ENCODE measurements around the gene NDUFB8.

The NDUFB8 gene

DNA sequence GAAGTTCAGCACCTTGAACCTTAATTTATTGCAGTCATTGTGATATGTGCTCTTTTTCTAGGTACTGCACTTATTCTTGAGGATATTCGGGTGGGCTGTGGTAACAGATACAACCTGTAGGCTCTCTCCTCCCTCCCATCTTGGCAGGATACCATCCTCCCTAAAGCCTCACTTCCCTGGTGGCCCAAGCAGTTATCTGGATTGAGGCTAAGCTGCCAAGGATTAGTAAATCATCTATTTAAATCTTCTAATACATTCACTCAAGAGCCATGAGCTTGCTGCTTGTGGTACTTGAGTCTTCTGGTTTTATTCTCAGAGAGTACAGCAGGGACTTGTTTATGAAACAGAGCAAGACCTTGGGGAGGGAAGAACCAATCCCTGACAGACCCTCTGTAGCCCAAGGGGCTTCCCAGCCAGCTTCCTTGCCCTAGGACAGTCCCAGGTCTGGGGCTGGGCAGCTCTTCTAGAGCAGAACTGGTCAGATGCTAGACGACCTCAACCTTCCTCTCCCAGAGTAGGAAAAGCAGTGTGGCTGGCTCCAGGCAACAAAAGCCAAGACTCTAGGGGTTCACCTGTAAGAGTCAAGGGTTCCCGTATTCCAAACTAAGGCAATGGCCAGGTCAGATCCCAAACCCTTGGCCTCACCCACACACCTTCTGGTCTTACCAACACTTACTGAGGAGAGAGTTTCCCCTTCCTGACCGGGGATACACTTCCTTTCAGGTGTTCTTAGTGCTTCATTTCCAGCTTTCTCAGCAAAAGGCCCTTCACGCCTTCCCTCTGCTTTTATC, 45.6 kb downstream of the NDUFB8 start:
- TF ChIP-seq, protein P1, sequence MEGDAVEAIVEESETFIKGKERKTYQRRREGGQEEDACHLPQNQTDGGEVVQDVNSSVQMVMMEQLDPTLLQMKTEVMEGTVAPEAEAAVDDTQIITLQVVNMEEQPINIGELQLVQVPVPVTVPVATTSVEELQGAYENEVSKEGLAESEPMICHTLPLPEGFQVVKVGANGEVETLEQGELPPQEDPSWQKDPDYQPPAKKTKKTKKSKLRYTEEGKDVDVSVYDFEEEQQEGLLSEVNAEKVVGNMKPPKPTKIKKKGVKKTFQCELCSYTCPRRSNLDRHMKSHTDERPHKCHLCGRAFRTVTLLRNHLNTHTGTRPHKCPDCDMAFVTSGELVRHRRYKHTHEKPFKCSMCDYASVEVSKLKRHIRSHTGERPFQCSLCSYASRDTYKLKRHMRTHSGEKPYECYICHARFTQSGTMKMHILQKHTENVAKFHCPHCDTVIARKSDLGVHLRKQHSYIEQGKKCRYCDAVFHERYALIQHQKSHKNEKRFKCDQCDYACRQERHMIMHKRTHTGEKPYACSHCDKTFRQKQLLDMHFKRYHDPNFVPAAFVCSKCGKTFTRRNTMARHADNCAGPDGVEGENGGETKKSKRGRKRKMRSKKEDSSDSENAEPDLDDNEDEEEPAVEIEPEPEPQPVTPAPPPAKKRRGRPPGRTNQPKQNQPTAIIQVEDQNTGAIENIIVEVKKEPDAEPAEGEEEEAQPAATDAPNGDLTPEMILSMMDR (IDR thresholded peaks at IDR 0.05; ENCODE audit: borderline replicate concordance, insufficient read depth, low read depth, low read length): no peak

DNA sequence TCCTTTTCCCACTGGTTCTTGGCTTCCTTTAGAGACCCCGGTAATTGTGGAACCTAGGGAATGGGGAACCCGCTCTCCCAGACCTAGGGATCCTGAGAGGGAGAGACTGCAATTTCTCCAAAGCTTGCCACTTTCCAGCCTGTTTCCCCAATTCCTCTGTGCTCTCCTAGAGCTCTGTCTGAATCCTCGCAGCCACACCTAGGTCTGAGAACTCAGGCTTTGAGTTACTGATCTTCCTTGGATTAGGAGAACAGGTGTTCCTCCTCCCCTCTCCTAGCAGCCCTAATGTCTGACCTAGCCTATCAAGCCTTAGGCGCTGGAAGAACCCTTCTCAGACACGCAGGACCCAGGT, 46.9 kb downstream of the NDUFB8 start:
- TF ChIP-seq, protein P1 (IDR thresholded peaks at IDR 0.05; ENCODE audit: borderline replicate concordance, insufficient read depth, low read depth, low read length): no peak
- no peak overlapping the region for H3K4me3 ChIP-seq (ENCODE audit: low read depth, low read length)

More for the DNA sequence above, 45.6 kb downstream of the NDUFB8 start:
- no peak overlapping the region for H3K4me3 ChIP-seq (ENCODE audit: low read depth, low read length)

DNA sequence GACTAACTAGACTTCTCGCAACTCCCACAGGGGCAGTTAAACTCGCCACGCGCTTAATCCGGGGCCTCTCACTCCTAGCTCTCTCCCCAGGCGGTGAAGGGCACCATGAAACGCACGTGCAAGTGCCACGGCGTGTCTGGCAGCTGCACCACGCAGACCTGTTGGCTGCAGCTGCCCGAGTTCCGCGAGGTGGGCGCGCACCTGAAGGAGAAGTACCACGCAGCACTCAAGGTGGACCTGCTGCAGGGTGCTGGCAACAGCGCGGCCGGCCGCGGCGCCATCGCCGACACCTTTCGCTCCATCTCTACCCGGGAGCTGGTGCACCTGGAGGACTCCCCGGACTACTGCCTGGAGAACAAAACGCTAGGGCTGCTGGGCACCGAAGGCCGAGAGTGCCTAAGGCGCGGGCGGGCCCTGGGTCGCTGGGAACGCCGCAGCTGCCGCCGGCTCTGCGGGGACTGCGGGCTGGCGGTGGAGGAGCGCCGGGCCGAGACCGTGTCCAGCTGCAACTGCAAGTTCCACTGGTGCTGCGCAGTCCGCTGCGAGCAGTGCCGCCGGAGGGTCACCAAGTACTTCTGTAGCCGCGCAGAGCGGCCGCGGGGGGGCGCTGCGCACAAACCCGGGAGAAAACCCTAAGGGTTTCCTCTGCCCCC, 47.4 kb downstream of the NDUFB8 start:
- H3K4me3 ChIP-seq (ENCODE audit: low read depth, low read length): peak overlapping the region; percentile 18

DNA sequence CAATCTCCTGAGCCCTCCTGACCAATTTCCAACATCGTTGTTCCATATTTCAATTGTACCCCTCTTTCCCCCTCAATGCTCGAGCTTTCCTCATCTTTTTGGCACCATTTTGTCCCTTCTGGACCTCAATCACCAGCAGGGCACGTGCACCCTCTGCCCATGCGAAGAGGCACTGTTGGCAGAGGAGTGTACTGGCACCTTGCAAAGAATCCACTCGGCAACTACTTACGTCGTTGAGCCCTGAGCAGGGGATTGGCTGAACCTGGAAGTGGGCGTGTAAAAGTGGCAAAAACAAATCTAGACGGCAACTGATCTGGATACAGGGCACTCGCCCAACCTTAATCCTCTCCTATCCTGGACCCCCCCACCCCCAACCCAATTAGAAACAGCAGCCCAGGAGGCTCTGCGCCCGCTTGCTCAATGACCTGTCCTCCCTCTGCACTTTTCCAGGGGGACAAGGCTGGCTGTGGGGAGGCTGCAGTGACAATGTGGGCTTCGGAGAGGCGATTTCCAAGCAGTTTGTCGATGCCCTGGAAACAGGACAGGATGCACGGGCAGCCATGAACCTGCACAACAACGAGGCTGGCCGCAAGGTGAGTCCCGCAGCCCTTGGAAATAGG, 48.1 kb downstream of the NDUFB8 start:
- TF ChIP-seq, protein P1 (IDR thresholded peaks at IDR 0.05; ENCODE audit: borderline replicate concordance, insufficient read depth, low read depth, low read length): no peak
- H3K4me3 ChIP-seq (ENCODE audit: low read depth, low read length): peak overlapping the region; percentile 21

More for the DNA sequence above, 47.4 kb downstream of the NDUFB8 start:
- TF ChIP-seq, protein P1 (IDR thresholded peaks at IDR 0.05; ENCODE audit: borderline replicate concordance, insufficient read depth, low read depth, low read length): peak; percentile 89

DNA sequence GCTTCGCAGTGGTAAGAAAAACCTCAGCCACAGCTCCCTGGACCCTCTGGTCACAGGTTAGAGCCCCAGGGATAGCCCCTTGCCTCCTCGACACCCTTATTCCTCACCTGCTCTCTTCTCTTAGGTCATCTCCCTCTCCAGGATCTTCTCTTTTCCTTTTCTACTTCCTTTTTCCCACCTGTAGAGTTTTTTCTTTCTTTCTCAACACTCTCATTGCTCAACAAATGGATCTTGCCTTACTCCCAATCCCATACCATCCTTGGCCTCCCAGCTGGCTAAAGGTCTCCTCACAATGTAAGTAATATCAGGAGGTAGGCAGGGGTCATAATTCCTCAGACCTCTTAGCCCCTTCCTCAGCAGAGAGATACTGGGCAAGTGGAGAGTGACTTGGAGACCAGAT, 49.7 kb downstream of the NDUFB8 start:
- no peak overlapping the region for H3K4me3 ChIP-seq (ENCODE audit: low read depth, low read length)
- TF ChIP-seq, protein P1 (IDR thresholded peaks at IDR 0.05; ENCODE audit: borderline replicate concordance, insufficient read depth, low read depth, low read length): no peak

DNA sequence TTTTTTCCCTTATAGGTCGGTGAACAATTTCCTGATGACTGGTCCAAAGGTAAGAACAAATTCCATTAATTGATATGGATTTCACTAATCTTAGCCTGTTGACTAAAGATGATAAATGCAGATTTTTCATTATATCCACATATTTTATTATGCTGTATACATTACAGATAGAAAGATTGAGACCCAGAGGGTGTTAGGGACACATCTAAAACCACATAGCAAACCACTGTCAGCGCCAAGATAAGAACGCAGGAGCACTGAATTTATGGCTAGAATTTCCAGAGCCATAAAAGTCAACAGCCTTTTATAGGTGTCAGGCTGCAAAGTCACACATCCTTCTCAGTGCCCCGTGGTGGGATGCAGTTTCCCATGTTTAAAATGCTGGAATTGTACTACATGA, 50.6 kb downstream of the NDUFB8 start:
- no peak overlapping the region for H3K4me3 ChIP-seq (ENCODE audit: low read depth, low read length)
- TF ChIP-seq, protein P1 (IDR thresholded peaks at IDR 0.05; ENCODE audit: borderline replicate concordance, insufficient read depth, low read depth, low read length): no peak
